HL-60 (cell line): ENCODE data around the gene PTPRK.

Source experiments
- TF ChIP-seq, protein P1 (sequence below): IDR thresholded peaks from one replicate; pipeline ENCODE4 v1.5.1; 2011; ENCODE audit warnings: low read length, control low read depth, inconsistent platforms; ENCODE audit not compliant: insufficient read depth
- TF ChIP-seq, protein P2 (sequence below): IDR thresholded peaks from 2 replicates; pipeline ENCODE4 v1.6.1; 2012; ENCODE audit warnings: low read depth; ENCODE audit not compliant: insufficient replicate concordance

DNA sequence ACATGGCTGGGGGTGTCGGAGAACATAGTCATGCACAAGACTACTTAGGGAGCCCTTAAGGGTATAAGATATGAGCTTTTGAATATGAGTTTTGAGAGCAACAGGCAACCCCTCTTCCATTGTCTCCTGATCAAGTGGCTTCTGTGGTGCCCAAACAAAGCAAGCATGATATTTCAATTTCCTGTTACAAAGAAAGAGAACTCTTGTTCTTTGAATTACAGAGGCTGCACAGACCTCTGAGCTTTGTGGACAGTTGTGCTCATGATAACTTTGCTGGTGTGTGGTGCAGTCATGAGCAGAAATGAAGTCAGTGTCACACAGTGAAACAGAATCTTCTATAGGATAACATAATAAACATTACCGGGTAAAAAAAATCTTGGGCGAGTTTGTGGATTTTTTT, 552.7 kb downstream of the PTPRK start:
- TF ChIP-seq, protein P1, sequence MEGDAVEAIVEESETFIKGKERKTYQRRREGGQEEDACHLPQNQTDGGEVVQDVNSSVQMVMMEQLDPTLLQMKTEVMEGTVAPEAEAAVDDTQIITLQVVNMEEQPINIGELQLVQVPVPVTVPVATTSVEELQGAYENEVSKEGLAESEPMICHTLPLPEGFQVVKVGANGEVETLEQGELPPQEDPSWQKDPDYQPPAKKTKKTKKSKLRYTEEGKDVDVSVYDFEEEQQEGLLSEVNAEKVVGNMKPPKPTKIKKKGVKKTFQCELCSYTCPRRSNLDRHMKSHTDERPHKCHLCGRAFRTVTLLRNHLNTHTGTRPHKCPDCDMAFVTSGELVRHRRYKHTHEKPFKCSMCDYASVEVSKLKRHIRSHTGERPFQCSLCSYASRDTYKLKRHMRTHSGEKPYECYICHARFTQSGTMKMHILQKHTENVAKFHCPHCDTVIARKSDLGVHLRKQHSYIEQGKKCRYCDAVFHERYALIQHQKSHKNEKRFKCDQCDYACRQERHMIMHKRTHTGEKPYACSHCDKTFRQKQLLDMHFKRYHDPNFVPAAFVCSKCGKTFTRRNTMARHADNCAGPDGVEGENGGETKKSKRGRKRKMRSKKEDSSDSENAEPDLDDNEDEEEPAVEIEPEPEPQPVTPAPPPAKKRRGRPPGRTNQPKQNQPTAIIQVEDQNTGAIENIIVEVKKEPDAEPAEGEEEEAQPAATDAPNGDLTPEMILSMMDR, result no peak
- TF ChIP-seq, protein P2, sequence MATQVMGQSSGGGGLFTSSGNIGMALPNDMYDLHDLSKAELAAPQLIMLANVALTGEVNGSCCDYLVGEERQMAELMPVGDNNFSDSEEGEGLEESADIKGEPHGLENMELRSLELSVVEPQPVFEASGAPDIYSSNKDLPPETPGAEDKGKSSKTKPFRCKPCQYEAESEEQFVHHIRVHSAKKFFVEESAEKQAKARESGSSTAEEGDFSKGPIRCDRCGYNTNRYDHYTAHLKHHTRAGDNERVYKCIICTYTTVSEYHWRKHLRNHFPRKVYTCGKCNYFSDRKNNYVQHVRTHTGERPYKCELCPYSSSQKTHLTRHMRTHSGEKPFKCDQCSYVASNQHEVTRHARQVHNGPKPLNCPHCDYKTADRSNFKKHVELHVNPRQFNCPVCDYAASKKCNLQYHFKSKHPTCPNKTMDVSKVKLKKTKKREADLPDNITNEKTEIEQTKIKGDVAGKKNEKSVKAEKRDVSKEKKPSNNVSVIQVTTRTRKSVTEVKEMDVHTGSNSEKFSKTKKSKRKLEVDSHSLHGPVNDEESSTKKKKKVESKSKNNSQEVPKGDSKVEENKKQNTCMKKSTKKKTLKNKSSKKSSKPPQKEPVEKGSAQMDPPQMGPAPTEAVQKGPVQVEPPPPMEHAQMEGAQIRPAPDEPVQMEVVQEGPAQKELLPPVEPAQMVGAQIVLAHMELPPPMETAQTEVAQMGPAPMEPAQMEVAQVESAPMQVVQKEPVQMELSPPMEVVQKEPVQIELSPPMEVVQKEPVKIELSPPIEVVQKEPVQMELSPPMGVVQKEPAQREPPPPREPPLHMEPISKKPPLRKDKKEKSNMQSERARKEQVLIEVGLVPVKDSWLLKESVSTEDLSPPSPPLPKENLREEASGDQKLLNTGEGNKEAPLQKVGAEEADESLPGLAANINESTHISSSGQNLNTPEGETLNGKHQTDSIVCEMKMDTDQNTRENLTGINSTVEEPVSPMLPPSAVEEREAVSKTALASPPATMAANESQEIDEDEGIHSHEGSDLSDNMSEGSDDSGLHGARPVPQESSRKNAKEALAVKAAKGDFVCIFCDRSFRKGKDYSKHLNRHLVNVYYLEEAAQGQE, result no peak
